GM08714 (cell line): Measurements from ENCODE around the gene GAB4.
"Not testable (repeated sequence)": the region's sequence is repeated elsewhere in the genome, so short reads cannot be mapped to it uniquely, and the experiment has no call there.

Experiments
- H3K4me3 ChIP-seq: fragments of 200-500 bp; sonication (Bioruptor generic); 2 replicates; pipeline ENCODE4 v1.5.1; 2014; ENCODE audit warnings: mild to moderate bottlenecking, low read length, inconsistent platforms
- ZNF274 ChIP-seq: IDR thresholded peaks from 2 replicates; pipeline ENCODE4 v1.6.1; 2012; ENCODE audit warnings: mild to moderate bottlenecking, low read depth, low read length

Gene GAB4

GRCh38 chr22:16956290-16956689 is 51.7 kb downstream of the GAB4 start:
- no peak for TF ChIP-seq ZNF274
- H3K4me3 ChIP-seq, result no peak overlapping the region

- TF ChIP-seq ZNF274, result no peak
- no peak overlapping the region for H3K4me3 ChIP-seq
These were observed 52.3 kb downstream of the GAB4 start for GRCh38 chr22:16955678-16956210.

GRCh38 chr22:16955081-16955480 is 52.9 kb downstream of the GAB4 start:
- TF ChIP-seq ZNF274, result no peak

GRCh38 chr22:16954060-16954403 is 54.0 kb downstream of the GAB4 start:
- TF ChIP-seq ZNF274, result no peak
- H3K4me3 ChIP-seq, result no peak overlapping the region

More at GRCh38 chr22:16955081-16955480, 52.9 kb downstream of the GAB4 start:
- H3K4me3 ChIP-seq, result no peak overlapping the region

- H3K4me3 ChIP-seq, result no peak overlapping the region
- TF ChIP-seq ZNF274, result no peak
These were observed 54.6 kb downstream of the GAB4 start for GRCh38 chr22:16953206-16954059.

GRCh38 chr22:16949561-16949960 is 58.5 kb downstream of the GAB4 start:
- TF ChIP-seq ZNF274, result no peak
- H3K4me3 ChIP-seq, result no peak overlapping the region

GRCh38 chr22:16937811-16938210 is 70.2 kb downstream of the GAB4 start:
- no peak overlapping the region for H3K4me3 ChIP-seq
- no peak for TF ChIP-seq ZNF274

GRCh38 chr22:16937209-16937608 is 70.8 kb downstream of the GAB4 start:
- not testable (repeated sequence) for H3K4me3 ChIP-seq

GRCh38 chr22:16936625-16937024 is 71.4 kb downstream of the GAB4 start:
- TF ChIP-seq ZNF274, result no peak
- no peak overlapping the region for H3K4me3 ChIP-seq

- TF ChIP-seq ZNF274, result no peak
- no peak overlapping the region for H3K4me3 ChIP-seq
These were observed 72.8 kb downstream of the GAB4 start for GRCh38 chr22:16935209-16935608.

- no peak overlapping the region for H3K4me3 ChIP-seq
- TF ChIP-seq ZNF274, result no peak
These were observed 74.4 kb downstream of the GAB4 start for GRCh38 chr22:16933291-16934282.

GRCh38 chr22:16932577-16932976 is 75.4 kb downstream of the GAB4 start:
- no peak overlapping the region for H3K4me3 ChIP-seq
- TF ChIP-seq ZNF274, result no peak

- no peak overlapping the region for H3K4me3 ChIP-seq
- TF ChIP-seq ZNF274, result no peak
These were observed 82.5 kb downstream of the GAB4 start for GRCh38 chr22:16925407-16925966.

- H3K4me3 ChIP-seq, result no peak overlapping the region
- TF ChIP-seq ZNF274, result no peak
These were observed 85.3 kb downstream of the GAB4 start for GRCh38 chr22:16922706-16923105.
